ENCODE measurements around the gene BSPRY.

- TF ChIP-seq REST (IDR thresholded peaks at IDR 0.05; ENCODE audit: unreplicated experiment): no peak
- peak in 1 of 2 experiments; percentile 26; a peak in 1 of 4 replicates for TF ChIP-seq CTCF (conservative IDR thresholded peaks at IDR 0.05; ENCODE audit: low read depth in 2 of 2)
- no peak for TF ChIP-seq POLR2AphosphoS5 (IDR thresholded peaks at IDR 0.05; ENCODE audit: low read depth)
- no peak for TF ChIP-seq EZH2phosphoT487 (IDR thresholded peaks at IDR 0.05; ENCODE audit: unreplicated experiment)
- no peak for TF ChIP-seq EZH2 (IDR thresholded peaks at IDR 0.05; ENCODE audit: low read depth, unreplicated experiment)
- no peak for TF ChIP-seq CREB1 (CRISPR knock-in tag; IDR thresholded peaks at IDR 0.05; ENCODE audit: low read depth)
- no peak for TF ChIP-seq NANOG (IDR thresholded peaks at IDR 0.05; ENCODE audit: borderline replicate concordance)
- no peak for TF ChIP-seq JUNB (IDR thresholded peaks at IDR 0.05; ENCODE audit: unreplicated experiment)
- TF ChIP-seq ZNF462 (CRISPR knock-in tag; IDR thresholded peaks at IDR 0.05): no peak
- no peak for TF ChIP-seq ETS1 (IDR thresholded peaks at IDR 0.05)
These were observed 31.6 kb upstream of the BSPRY start for GRCh38 chr9:113317777-113318176.
